Keratinocyte (primary cell): ENCODE measurements around the gene CHRNA5.

ENCODE experiments used
- EZH2 ChIP-seq: IDR thresholded peaks from one replicate; pipeline ENCODE4 v1.6.1; 2012; ENCODE audit warnings: inconsistent platforms, mild to moderate bottlenecking, low read length, moderate library complexity
- TF ChIP-seq, protein P1 (sequence below), 3 experiments: IDR thresholded peaks in 1 of 3; conservative IDR thresholded peaks in 1 of 3; optimal IDR thresholded peaks in 1 of 3; 2 replicates in 2 of 3; 3 replicates in 1 of 3; pipeline versions ENCODE3 to v1.5.1; 2011; ENCODE audit warnings: low read length in 3 of 3, mild to moderate bottlenecking in 3 of 3, moderate library complexity in 2 of 3, control low read depth in 1 of 3, inconsistent platforms in 1 of 3; ENCODE audit not compliant: insufficient read depth in 2 of 3; ENCODE audit errors: extremely low read depth in 1 of 3

DNA sequence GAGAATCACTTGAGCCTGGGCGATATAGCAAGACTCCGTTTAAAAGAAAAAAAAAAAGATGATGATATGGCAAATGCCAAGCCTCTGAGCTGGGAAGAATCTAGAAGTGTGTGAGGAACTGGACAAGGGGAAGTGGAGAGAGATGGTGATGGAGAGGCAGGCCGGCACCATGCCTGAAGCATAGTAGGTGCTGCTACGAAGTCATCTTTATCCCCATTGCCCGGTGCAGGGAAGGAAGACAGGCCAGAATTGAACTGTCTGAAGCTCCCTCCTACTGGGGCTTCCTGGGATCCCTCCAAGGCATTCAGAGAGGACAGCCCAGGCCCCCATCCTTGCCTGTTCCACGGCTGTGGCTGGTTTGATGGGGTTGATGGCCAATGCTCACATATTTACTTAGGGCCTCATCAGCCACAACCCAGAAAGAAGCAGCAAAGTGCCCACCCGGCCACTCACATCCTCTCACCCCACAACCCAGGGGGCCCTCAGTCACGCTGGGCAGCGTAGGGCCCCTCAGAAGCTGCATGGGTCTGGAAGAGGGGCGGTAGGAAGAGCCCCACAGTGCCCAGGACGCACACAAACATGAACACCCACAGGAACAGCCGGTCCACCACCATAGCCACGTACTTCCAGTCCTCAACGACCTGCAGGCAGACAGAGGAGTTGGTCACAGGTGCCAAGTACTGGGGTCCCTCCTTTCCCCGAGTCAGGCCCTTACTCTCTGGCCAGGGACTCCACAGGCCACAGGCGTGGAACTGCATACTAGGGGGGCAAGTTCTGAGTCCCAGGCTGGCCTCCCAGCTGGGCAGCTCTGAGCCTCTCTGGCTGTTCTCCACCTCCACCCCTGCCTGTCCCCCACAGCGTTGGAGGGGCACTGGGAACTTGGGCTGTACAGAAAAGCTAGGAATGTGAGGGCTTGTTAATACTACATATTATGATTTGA, 59.6 kb downstream of the CHRNA5 start:
- no peak for TF ChIP-seq EZH2
- TF ChIP-seq, protein P1, sequence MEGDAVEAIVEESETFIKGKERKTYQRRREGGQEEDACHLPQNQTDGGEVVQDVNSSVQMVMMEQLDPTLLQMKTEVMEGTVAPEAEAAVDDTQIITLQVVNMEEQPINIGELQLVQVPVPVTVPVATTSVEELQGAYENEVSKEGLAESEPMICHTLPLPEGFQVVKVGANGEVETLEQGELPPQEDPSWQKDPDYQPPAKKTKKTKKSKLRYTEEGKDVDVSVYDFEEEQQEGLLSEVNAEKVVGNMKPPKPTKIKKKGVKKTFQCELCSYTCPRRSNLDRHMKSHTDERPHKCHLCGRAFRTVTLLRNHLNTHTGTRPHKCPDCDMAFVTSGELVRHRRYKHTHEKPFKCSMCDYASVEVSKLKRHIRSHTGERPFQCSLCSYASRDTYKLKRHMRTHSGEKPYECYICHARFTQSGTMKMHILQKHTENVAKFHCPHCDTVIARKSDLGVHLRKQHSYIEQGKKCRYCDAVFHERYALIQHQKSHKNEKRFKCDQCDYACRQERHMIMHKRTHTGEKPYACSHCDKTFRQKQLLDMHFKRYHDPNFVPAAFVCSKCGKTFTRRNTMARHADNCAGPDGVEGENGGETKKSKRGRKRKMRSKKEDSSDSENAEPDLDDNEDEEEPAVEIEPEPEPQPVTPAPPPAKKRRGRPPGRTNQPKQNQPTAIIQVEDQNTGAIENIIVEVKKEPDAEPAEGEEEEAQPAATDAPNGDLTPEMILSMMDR (optimal IDR thresholded peaks at IDR 0.05 in 1 of 3, IDR thresholded peaks at IDR 0.05 in 1 of 3, conservative IDR thresholded peaks at IDR 0.05 in 1 of 3; ENCODE audit: extremely low read depth in 1 of 3, insufficient read depth in 2 of 3, low read length in 3 of 3): no peak
